DND-41 (cell line): ENCODE results near the gene ACSL6.

Experiments
- ATAC-seq: fragments of 200-7000 bp; cut with Tn5 transposase; 3 replicates; pipeline ENCODE4 v1.9.1; 2021; ENCODE audit warnings: low read depth; ENCODE audit not compliant: insufficient read depth
- DNase-seq: peaks from one replicate; pipeline ENCODE4 v3.0.0-alpha.2; 2020
- H2AFZ ChIP-seq: 2 replicates; pipeline ENCODE4 v1.6.0; 2012; ENCODE audit warnings: low read depth, low read length
- H3K27ac ChIP-seq: 2 replicates; pipeline ENCODE4 v1.5.1; 2012; ENCODE audit warnings: low read length, inconsistent platforms
- H3K27me3 ChIP-seq: fragments of 200-600 bp; sonication (generic); 2 replicates; pipeline ENCODE4 v1.6.0; 2012; ENCODE audit warnings: low read length, mild to moderate bottlenecking, inconsistent platforms; ENCODE audit not compliant: insufficient read depth, poor library complexity
- H3K36me3 ChIP-seq: 2 replicates; pipeline ENCODE4 v1.5.1; 2012; ENCODE audit warnings: low read length, inconsistent platforms; ENCODE audit not compliant: insufficient read depth
- H3K4me1 ChIP-seq: 2 replicates; pipeline ENCODE4 v1.5.1; 2012; ENCODE audit warnings: mild to moderate bottlenecking, low read length; ENCODE audit not compliant: insufficient read depth
- H3K4me2 ChIP-seq: 2 replicates; pipeline ENCODE4 v1.6.0; 2012; ENCODE audit warnings: mild to moderate bottlenecking, moderate library complexity, low read length, inconsistent platforms; ENCODE audit not compliant: insufficient read depth
- H3K4me3 ChIP-seq, 2 experiments: fragments of 200-600 bp in 1 of 2; shearing (Covaris generic) in 1 of 2; 2 replicates each; pipeline ENCODE4 v1.5.1; 2012 to 2016; ENCODE audit warnings: inconsistent platforms in 2 of 2, low read length in 2 of 2, mild to moderate bottlenecking in 2 of 2, low read depth in 1 of 2, moderate library complexity in 1 of 2
- H3K79me2 ChIP-seq: 2 replicates; pipeline ENCODE4 v1.6.0; 2012; ENCODE audit warnings: low read length, inconsistent platforms; ENCODE audit not compliant: insufficient read depth
- H3K9ac ChIP-seq: 2 replicates; pipeline ENCODE4 v1.6.0; 2012; ENCODE audit warnings: low read depth, mild to moderate bottlenecking, inconsistent platforms, low read length, moderate library complexity
- H3K9me3 ChIP-seq: 2 replicates; pipeline ENCODE4 v1.5.1; 2012; ENCODE audit warnings: low read length, moderate library complexity, mild to moderate bottlenecking, inconsistent platforms; ENCODE audit not compliant: insufficient read depth, severe bottlenecking
- H4K20me1 ChIP-seq: 2 replicates; pipeline ENCODE4 v1.6.0; 2012; ENCODE audit warnings: low read length; ENCODE audit not compliant: insufficient read depth
- CTCF ChIP-seq: IDR thresholded peaks from 2 replicates; pipeline ENCODE4 v1.5.1; 2012; ENCODE audit warnings: borderline replicate concordance, low read length, moderate library complexity, mild to moderate bottlenecking; ENCODE audit not compliant: poor library complexity, severe bottlenecking; ENCODE audit errors: extremely low read depth
- EZH2 ChIP-seq: IDR thresholded peaks from 3 replicates; pipeline ENCODE4 v1.6.1; 2012; ENCODE audit warnings: borderline replicate concordance, low read depth, mild to moderate bottlenecking, moderate library complexity, low read length, inconsistent platforms; ENCODE audit not compliant: severe bottlenecking

The ACSL6 gene

GRCh38 chr5:132050661-132051552 lies 39.4 kb upstream of the ACSL6 start:
- no peak for DNase-seq
- Histone ChIP-seq H3K4me3 (no peak overlapping the region), H3K79me2 (no peaks in the 10 kb centered on the region), H3K4me2 (no peak overlapping the region), H3K4me1 (no peaks in the 10 kb centered on the region), H3K36me3 (no peaks in the 10 kb centered on the region), H4K20me1 (no peaks in the 10 kb centered on the region), H3K9me3 (no peaks in the 10 kb centered on the region), H3K27me3 (no peaks in the 10 kb centered on the region), H3K9ac (no peak overlapping the region), H3K27ac (no peak overlapping the region), H2AFZ (no peak overlapping the region)
- no peak for TF ChIP-seq CTCF
- no peak for TF ChIP-seq EZH2
- ATAC-seq = no peak

- H3K79me2 ChIP-seq = no peaks in the 10 kb centered on the region
- no peak overlapping the region for H3K27ac ChIP-seq
- no peak overlapping the region for H3K9ac ChIP-seq
- H3K4me2 ChIP-seq = no peak overlapping the region
- no peaks in the 10 kb centered on the region for H3K36me3 ChIP-seq
- no peaks in the 10 kb centered on the region for H3K27me3 ChIP-seq
- ATAC-seq (no peak), DNase-seq (no peak)
- H3K4me3 ChIP-seq = no peak overlapping the region
- no peaks in the 10 kb centered on the region for H4K20me1 ChIP-seq
- H2AFZ ChIP-seq = no peak overlapping the region
- H3K4me1 ChIP-seq = no peaks in the 10 kb centered on the region
- H3K9me3 ChIP-seq = no peaks in the 10 kb centered on the region
- no peak for TF ChIP-seq CTCF
- no peak for TF ChIP-seq EZH2
Measured at GRCh38 chr5:132050136-132050535, 38.7 kb upstream of the ACSL6 start.

DNA sequence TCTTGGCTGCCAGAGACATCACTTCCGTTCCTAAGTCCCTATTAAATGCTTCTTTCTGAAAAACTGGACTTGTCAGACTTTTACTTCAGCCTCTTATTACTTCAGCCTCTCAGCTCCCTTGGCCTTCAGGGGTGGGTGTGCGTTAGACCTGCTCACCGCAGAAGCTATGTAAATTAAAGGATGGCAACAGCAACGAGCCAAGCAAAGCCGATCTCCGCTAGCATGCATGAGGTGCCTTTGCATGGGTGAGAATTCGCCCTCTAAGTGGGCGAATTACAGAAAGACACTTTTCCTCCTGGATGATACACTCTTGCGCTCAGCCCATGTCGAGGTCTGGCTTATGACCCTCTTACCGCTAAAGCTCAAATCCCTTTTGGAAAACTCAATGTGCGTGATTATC lies 38.1 kb upstream of the ACSL6 start:
- TF ChIP-seq CTCF (no peak), EZH2 (no peak)
- H4K20me1 ChIP-seq = no peaks in the 10 kb centered on the region
- no peak overlapping the region for H2AFZ ChIP-seq
- no peaks in the 10 kb centered on the region for H3K27me3 ChIP-seq
- H3K27ac ChIP-seq = no peak overlapping the region
- no peaks in the 10 kb centered on the region for H3K4me1 ChIP-seq
- H3K79me2 ChIP-seq = no peaks in the 10 kb centered on the region
- H3K9me3 ChIP-seq = no peaks in the 10 kb centered on the region
- no peaks in the 10 kb centered on the region for H3K36me3 ChIP-seq
- H3K4me2 ChIP-seq = no peak overlapping the region
- no peak overlapping the region for H3K4me3 ChIP-seq
- DNase-seq = no peak
- no peak for ATAC-seq
- no peak overlapping the region for H3K9ac ChIP-seq
